GM19463 (cell line): ENCODE measurements around the gene PRKAR1B.

Experiments
- ATAC-seq: cut with Tn5 transposase; IDR thresholded peaks from one replicate; pipeline ENCODE4 v1.9.1; 2021; ENCODE audit warnings: mild to moderate bottlenecking, moderate library complexity; ENCODE audit not compliant: unreplicated experiment

The PRKAR1B gene

DNA sequence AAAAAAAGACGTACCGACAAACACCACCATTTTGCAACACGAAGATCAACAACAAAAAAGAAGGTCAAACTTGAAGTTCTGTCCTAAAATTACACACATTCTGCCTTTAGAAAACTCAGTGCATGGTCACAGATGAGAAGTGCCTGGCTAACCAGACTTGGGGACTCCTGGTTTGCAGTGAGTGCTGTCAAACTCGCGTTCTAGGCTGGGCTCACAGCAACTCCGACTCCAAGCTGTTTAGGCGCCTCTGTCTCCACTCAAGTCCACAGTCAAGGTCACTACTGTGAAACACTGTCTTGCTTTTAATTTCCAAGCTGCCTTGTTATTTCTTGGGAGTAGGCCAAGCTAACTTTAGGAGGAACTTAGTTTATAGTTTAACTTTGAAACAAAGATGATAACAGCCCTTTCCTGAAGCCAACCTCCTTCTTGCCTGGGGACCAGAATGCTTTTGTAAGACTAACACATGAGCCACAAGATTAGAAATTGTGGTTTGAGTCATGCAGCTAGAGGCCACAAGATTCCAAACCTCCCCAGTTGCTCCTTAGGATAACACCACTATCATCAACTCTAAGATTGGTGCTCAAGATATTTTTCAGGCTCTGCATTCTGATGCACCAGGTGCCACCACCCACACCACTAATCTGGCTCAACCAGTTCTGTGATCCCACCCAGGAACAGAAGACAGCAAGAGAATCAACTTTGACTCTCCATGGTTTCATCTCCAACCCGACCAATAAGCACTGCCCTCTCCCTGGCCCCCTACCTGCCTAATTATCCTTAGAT, 1.7 kb downstream of the PRKAR1B start:
- no peak for ATAC-seq

DNA sequence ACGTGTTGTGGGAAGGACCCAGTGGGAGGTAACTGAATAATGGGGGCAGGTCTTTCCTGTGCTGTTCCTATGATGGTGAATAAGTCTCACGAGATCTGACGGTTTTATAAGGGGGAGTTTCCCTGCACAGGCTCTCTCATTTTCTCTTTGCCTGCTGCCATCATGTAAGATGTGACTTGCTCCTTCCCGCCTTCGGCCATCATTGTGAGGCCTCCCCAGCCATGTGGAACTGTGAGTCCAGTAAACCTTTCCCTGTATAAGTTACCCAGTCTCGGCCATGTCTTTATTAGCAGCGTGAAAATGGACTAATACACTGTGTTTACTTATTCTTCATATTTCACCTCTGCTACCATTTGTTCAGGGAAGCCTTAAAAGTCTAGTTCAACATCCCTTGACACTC, 2.8 kb downstream of the PRKAR1B start:
- no peak for ATAC-seq

DNA sequence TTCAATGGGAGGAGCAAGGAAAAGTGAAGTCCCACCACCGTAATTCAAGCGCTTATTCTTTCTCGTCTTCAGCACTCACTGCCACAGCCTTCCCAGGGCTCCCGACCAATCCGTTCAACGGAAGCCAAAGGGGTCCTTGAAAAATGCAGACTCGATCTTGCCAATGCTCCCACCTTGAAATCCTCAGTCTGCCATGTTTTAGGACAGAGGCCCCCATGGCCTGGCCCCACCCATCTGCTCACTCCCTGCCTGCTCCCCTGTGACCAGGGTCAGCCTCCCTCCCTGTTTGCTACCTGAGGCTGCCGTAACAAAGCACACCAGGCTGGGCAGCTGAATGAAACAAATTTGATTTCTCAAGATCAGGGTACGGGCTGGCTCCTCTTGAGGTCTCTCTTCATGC, 3.5 kb downstream of the PRKAR1B start:
- no peak for ATAC-seq

- ATAC-seq = no peak
Measured at GRCh38 chr7:721619-722248, 5.3 kb downstream of the PRKAR1B start.

DNA sequence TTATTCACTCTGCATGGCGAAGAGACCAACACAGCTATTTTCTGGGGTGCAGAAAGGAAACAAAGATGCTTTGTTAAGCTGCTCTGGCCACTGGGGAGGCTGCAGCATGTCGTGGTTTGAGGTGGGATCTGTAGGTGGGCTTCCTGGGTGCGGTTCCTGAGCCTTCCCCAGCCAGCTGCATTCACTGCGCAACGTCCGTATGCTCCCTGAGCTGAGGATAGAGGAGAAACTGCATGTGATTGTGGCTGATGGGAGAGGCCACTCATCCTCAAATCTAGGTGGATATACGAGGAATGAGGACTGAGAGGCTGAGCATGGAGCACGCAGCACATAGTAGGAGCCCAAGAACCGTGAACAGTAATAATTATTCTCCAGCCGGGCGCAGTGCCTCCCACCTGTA, 10.4 kb downstream of the PRKAR1B start:
- ATAC-seq = no peak

DNA sequence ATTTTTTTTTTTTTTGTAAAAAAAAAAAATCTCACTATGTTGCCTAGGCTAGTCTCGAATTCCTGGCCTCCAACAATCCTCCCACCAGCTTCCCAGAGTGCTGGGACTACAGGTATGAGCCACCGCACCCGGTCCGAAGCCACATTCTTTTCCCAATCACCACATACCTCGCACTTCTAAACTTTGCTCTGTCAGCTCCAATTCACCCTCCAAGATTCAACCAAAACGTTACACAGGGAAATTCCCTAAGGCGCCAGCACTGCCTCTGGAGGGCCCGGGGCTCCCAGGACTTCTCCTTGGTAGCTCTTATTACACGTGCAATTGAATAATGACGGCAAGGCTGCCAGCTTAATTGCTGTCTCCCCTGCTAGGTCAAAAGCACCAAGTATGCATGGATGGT, 10.9 kb downstream of the PRKAR1B start:
- no peak for ATAC-seq

GRCh38 chr7:714251-714671, 12.8 kb downstream of the PRKAR1B start:
- no peak for ATAC-seq

DNA sequence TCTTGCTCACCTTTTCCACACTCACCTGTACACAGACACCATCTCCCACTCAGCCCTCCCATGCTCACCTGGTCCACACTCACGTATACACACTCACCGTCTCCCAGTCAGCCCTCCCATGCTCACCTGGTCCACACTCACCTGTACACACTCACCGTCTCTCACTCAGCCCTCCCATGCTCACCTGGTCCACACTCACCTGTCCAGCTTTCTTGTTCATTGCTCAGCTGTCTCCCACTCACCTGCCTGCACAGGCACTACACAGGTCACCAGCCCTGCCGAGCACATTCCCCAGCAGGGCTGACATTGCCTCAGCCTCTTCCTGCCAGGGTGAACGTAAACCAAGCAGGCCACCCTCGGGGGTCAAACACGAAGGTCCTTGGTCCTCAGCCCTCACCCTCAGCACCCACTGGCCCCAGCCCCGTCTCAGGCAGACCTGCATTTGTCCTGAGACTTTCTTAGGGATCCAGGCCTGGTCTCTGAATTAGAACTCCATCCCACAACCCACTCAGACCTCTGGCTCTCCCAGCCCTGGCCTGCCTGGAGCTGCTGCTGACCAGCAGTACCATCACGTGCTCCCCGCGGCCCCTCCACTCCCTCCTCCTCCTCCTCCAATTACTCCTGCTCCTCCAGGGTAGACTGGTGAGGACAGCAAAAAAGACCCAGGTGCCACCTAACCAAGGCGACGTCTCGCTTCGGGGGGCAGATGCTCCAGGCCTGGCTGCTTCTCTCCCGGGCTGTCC, 13.4 kb downstream of the PRKAR1B start:
- ATAC-seq = no peak

DNA sequence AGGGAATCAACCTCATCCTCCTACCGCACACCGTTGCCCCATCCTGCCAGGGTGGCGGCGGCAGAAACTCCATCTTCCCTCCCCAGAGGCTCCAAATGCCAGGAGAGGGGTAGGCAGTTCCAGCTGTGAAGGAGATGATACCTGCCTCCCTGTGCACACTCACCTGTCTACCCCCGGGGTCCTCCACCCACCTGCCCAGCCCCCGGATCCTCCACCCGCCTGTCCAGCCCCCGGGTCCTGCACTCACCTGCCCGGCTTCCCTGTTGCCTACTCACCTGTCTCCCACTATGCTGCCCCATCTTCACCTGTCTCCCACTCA, 14.0 kb downstream of the PRKAR1B start:
- ATAC-seq = no peak

DNA sequence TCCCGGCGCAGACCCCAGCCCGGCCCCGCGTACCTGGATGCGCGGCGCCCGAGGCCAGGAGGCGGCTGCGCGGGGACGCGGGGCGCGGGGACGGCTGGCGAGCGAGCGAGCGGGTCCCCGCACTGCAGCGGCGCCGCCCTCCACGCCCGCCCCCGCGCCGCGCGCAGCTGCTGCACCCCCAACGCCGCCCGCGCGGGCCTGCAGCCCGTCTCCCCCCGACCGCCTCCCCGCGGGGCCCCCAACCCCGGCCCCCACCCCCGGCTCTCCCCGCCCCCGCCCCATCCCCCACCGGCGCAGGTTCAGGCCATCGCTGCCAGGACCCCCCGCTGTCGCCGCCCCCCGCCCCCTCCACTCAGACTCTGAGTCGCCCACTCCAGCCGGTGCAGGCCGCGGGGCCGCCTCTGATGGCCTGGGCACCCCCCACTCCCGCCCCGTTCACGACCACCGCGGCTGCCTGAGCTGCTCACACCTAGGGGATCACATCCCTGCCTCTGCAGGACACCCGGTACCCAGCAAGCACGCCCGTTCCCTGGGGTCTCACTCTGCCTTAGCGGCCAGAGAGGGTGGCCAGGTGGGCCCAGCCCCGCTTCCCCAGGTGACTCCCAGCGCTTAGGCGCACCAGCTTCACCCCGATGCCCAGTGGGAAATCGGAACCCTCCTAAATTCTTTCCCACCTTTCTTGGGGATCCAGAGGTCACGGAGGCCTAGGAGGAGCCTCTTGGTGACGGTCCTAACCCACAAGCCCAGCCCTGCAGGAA, 14.5 kb downstream of the PRKAR1B start:
- ATAC-seq = no peak

- no peak for ATAC-seq
Measured at GRCh38 chr7:711922-712380, 15.1 kb downstream of the PRKAR1B start.

DNA sequence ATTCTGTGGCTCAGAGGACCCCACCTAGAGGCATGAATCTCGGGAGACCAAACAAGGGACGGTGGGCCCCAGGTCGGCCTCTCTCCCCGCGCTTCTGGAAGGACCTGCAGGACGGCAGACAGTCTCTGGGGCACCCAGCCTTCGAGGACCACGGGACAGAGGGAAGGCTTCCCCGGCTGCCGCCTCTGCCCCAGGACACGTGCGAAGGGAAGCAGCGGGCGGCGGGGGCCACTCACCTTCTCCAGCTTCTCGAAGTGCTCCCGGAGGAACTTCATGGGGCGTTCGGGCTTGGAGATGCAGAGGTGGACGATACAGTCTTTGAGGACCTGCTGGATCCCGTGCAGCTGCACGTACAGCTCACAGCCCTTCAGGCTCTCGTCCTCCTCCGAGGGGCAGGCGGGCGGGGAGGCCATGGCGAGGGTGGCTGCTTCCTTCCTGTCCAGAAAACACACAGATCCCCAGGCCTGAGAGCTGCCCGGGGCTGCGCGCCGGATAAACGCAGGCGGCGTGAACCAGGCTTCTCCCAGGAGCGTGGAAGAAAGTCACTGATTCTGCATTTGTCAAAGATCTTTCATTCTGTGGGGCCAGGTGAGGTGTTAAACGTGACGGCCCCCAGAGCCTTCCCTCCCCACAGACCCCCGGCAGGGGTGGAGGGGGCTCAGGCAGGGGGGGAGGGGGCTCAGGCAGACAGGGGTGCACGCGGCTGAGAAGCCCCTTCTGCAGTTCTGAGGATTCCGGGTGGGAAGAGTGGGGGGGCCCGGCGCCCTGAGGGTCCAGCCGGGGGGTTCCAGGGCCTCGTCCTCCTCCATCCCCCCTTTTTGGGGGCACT, 15.8 kb downstream of the PRKAR1B start:
- no peak for ATAC-seq

GRCh38 chr7:710161-710560, 16.9 kb downstream of the PRKAR1B start:
- ATAC-seq = no peak

GRCh38 chr7:707296-708000, 19.6 kb downstream of the PRKAR1B start:
- no peak for ATAC-seq

DNA sequence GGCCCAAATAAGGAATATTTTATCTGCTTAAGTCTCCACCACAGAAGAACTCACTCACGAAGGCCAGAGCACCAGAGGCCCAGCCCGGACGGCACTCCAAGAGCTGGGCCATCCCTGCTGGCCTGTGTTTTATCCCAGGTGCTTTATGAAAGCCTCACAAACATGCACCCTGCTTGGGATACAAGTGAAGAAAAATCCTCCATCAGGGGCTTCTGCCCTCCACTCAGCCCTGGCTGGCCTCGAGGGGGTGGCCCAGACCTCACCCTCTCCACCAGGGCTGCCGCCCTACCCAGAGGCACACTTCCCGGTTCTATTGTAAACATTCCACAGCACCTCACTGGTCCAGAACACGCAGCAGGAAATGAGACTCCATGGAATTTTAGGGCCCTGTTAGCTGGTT, 20.4 kb downstream of the PRKAR1B start:
- ATAC-seq = no peak

DNA sequence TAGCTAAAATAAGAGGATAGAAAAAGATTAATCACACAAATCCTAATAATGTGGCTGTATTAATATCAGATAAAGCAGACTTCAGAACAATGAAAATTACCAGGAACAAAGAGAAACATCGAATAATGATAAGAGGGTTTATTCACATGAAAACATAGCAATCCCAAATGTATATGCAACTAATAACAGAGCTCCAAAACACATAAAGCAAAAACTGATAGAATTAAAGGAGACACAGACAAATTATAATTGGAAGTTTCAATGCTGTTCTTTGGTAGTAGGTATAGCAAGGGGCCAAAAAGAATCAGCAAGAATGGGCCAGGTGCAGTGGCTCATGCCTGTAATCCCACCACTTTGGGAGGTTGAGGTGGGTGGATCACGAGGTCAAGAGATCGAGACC, 24.0 kb downstream of the PRKAR1B start:
- no peak for ATAC-seq

- ATAC-seq = no peak
Measured at GRCh38 chr7:701086-701671, 25.9 kb downstream of the PRKAR1B start.

DNA sequence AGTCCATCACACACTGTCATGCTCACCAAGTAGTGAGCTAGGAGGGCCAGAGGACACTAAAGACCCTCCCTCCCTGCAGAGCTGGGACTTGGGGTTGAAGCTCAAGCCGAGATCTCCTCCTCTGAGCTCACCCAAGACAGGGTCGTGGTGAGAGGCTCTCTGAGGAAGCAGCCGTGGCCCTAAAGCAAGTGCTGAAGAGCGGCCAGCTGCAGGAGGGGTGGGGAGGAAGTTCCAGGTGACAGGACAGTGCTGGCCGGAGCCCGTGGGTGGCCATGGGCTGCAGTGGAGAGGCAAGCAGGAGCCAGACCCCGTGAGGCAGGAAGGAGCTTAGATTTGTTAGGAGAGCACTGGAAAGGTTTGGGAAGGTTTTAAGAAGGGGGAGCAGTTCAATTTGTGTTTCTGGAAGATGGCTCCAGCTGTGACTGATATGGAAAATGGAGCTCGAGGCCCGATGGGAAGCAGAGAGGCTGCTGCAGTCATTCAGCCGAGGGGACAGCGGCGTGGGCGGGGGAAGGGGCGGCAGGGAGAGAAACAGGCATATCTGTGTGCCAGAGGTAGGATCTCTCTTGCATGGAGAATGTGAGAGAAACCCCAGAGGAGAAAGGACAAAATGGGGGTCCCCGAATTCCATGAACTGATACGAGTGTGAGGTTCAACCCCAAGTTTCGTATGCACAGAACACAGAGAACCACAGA, 27.5 kb downstream of the PRKAR1B start:
- no peak for ATAC-seq
